MCF 10A (cell line): Measurements from ENCODE around the gene USP28. TPM values are rescaled to one million over a fixed set of nuclear protein-coding genes. Genes with fewer than 3 reads are reported as not detected.

Experiments
- BruUV-seq: library from RNA; stranded (reverse); fragments of 400-500 nt; replicated peaks from 2 replicates; lab custom pipeline; 2021; lab: Mats Ljungman, UMichigan
- CTCF ChIA-PET: fragments of 300-600 bp; sonication (Branson Sonifier 250); formaldehyde crosslinking; extraction: SDS; loops from one replicate; lab custom pipeline; 2021; ENCODE audit warnings: antibody characterized with exemption, inconsistent platforms; lab: Yijun Ruan, JAX
- POLR2A ChIA-PET: fragments of 300-600, 350-650 bp; sonication (Branson Sonifier 250); formaldehyde crosslinking; extraction: SDS; loops from one replicate; lab custom pipeline; 2020; ENCODE audit warnings: antibody characterized with exemption, inconsistent platforms; lab: Yijun Ruan, JAX
- DNase-seq: peaks from one replicate; pipeline ENCODE4 v3.0.0-alpha.2; 2018; ENCODE audit not compliant: unreplicated experiment
- H3K27ac Mint-ChIP-seq: one replicate; pipeline ENCODE4 v1.8.0; 2022; ENCODE audit warnings: mild to moderate bottlenecking, low read depth, mixed read lengths; ENCODE audit not compliant: unreplicated experiment
- H3K27me3 Mint-ChIP-seq: one replicate; pipeline ENCODE4 v1.8.0; 2022; ENCODE audit warnings: mixed read lengths; ENCODE audit not compliant: insufficient read depth, unreplicated experiment
- H3K36me3 Mint-ChIP-seq: one replicate; pipeline ENCODE4 v1.8.0; 2022; ENCODE audit warnings: mild to moderate bottlenecking, moderate library complexity, mixed read lengths; ENCODE audit not compliant: insufficient read depth, unreplicated experiment
- H3K4me1 Mint-ChIP-seq: one replicate; pipeline ENCODE4 v1.8.0; 2022; ENCODE audit warnings: mixed read lengths; ENCODE audit not compliant: insufficient read depth, unreplicated experiment
- H3K4me3 Mint-ChIP-seq: one replicate; pipeline ENCODE4 v1.8.0; 2022; ENCODE audit warnings: mild to moderate bottlenecking, moderate library complexity, mixed read lengths; ENCODE audit not compliant: unreplicated experiment
- H3K9me3 Mint-ChIP-seq: one replicate; pipeline ENCODE4 v1.8.0; 2022; ENCODE audit warnings: mixed read lengths; ENCODE audit not compliant: unreplicated experiment
- intact Hi-C: fragments of 100-400 bp; cut with micrococcal nuclease; formaldehyde crosslinking; loops from 2 replicates; pipeline ENCODE4 v1.14.1; 2022
- total RNA-seq: library from RNA; stranded (reverse); gene quantifications from 2 replicates; pipeline ENCODE4 v1.2.3, GENCODE V29; 2022
- TF ChIP-seq, protein P1 (sequence below): fragments of 200-600 bp; IDR thresholded peaks from one replicate; pipeline ENCODE4 v1.8.0; 2022; ENCODE audit warnings: antibody characterized with exemption, mild to moderate bottlenecking; ENCODE audit not compliant: unreplicated experiment

USP28 gene
- total RNA-seq, 1 experiment from 2014 or later = 17.2 TPM

DNA sequence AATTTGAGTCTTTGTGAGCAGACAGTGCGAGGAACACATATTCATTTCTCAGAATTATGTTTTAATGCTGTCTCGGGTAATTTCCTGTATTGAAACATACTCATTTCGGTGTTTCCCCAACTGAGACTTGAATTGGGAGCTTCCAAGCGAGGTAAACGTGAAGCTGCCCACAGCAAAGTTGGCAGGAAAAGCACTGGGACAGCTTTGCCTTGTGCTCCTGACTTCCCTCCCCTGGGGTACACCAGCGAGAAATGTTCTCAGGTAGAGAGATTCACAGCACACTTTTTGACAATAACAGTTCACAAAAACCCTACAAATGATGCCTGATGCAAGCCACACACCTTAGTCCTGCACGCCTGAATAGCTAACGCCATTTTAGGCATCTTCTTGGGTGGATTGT, 32.3 kb upstream of the USP28 start:
- no peak overlapping the region for H3K4me3 Mint-ChIP-seq
- no peaks in the 10 kb centered on the region for H3K36me3 Mint-ChIP-seq
- no peak for DNase-seq
- BruUV-seq = no TSS peak
- peaks cover 63% of the 10 kb centered on the region for H3K27me3 Mint-ChIP-seq
- ChIA-PET CTCF (interaction anchor here (0.5 to 6.2 kb wide), 2 partner anchors 11 to 866 kb away, joined by 3 to 53 read pairs; no protein-coding TSS in a partner anchor), POLR2A (interaction anchor here (1.2 kb wide), 1 partner anchor 253 kb away, joined by 4 read pairs; no protein-coding TSS in a partner anchor)
- H3K9me3 Mint-ChIP-seq = no peaks in the 10 kb centered on the region
- intact Hi-C loops = no loop called here
- no peaks in the 10 kb centered on the region for H3K4me1 Mint-ChIP-seq
- TF ChIP-seq, protein P1, sequence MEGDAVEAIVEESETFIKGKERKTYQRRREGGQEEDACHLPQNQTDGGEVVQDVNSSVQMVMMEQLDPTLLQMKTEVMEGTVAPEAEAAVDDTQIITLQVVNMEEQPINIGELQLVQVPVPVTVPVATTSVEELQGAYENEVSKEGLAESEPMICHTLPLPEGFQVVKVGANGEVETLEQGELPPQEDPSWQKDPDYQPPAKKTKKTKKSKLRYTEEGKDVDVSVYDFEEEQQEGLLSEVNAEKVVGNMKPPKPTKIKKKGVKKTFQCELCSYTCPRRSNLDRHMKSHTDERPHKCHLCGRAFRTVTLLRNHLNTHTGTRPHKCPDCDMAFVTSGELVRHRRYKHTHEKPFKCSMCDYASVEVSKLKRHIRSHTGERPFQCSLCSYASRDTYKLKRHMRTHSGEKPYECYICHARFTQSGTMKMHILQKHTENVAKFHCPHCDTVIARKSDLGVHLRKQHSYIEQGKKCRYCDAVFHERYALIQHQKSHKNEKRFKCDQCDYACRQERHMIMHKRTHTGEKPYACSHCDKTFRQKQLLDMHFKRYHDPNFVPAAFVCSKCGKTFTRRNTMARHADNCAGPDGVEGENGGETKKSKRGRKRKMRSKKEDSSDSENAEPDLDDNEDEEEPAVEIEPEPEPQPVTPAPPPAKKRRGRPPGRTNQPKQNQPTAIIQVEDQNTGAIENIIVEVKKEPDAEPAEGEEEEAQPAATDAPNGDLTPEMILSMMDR = no peak
- no peak overlapping the region for H3K27ac Mint-ChIP-seq

DNA sequence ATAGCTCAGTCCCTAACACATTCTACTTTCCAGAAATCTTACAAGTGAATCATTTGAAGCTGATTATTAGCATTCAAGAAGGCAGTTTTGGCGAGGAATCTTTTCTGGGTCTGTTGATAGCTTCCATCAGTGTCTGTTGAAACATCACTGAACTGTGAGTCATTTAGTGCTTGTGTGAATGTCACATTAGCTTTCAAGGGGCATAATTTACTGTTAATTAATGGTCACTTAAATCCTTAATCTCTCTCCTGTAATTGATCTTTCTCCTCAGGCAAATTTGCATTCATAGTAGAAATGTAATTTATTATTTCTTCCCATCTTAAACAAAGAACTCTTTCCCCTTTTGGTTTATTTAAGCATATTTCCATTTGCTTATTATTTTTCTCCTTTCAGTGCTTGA, 31.8 kb upstream of the USP28 start:
- ChIA-PET CTCF (interaction anchor here (0.5 to 6.2 kb wide), 3 partner anchors 11 to 867 kb away, joined by 3 to 53 read pairs (median 3); no protein-coding TSS in a partner anchor), POLR2A (interaction anchor here (0.8 to 1.2 kb wide), 2 partner anchors 19 to 254 kb away, joined by 3 to 4 read pairs; no protein-coding TSS in a partner anchor)
- Mint-ChIP-seq H3K27ac (no peak overlapping the region), H3K4me1 (no peaks in the 10 kb centered on the region), H3K9me3 (no peaks in the 10 kb centered on the region), H3K27me3 (peaks cover 68% of the 10 kb centered on the region), H3K36me3 (no peaks in the 10 kb centered on the region), H3K4me3 (no peak overlapping the region)
- TF ChIP-seq, protein P1 = no peak
- DNase-seq = no peak
- intact Hi-C loops = no loop called here
- BruUV-seq = no TSS peak

DNA sequence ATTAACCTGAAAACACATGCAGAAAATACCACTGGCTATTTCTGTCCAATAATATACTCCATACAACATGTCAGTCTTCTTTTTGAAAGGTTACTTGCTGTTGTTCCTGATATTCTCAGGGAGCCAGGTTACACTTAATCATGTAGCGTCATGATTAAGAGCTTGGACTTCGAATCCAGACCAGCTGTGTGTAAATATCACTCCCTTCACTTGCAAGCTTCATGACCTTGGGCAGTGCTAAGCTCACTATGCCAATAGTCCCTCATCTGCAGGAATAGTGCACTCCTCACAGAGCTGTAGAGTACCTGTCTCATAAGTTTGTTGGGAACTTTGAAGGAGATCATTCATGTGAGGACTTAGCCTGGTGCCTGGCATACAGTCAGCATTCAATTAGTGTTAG, 31.1 kb upstream of the USP28 start:
- intact Hi-C loops = no loop called here
- Mint-ChIP-seq H3K36me3 (no peaks in the 10 kb centered on the region), H3K9me3 (no peaks in the 10 kb centered on the region), H3K27me3 (peaks cover 74% of the 10 kb centered on the region), H3K4me1 (no peaks in the 10 kb centered on the region), H3K27ac (no peak overlapping the region), H3K4me3 (no peak overlapping the region)
- CTCF ChIA-PET = interaction anchor here (0.5 to 6.2 kb wide), 3 partner anchors 10 to 40 kb away, joined by 3 to 53 read pairs (median 3); no protein-coding TSS in a partner anchor
- no peak for DNase-seq
- TF ChIP-seq, protein P1 = no peak
- no TSS peak for BruUV-seq
- POLR2A ChIA-PET = interaction anchor here (0.8 to 1.2 kb wide), 2 partner anchors 19 to 255 kb away, joined by 3 to 4 read pairs; no protein-coding TSS in a partner anchor

DNA sequence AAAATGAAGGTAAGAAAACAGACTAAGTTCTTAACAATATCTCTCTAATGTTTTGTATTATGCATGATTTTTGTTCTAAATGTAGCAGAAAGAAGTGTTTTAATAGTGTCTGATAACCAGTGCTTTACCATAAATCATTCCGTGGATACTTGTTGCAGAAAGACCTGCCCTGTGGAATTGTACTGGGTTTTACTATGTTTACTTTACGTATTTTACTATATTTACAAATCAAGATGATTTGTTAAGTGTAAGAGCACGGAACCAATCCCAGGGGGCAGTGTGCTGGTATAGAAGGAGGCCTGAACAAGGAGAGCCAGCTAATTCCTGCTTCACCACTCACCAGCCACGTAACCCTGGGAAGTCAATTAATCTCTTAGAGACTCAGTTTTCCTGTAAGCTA, 30.7 kb upstream of the USP28 start:
- peak; percentile 26 for DNase-seq
- no TSS peak for BruUV-seq
- ChIA-PET CTCF (interaction anchor here (0.5 to 6.2 kb wide), 5 partner anchors 9 to 901 kb away, joined by 3 to 53 read pairs (median 3); no protein-coding TSS in a partner anchor), POLR2A (no interaction called here)
- no peaks in the 10 kb centered on the region for H3K4me1 Mint-ChIP-seq
- no peaks in the 10 kb centered on the region for H3K9me3 Mint-ChIP-seq
- H3K27me3 Mint-ChIP-seq = peaks cover 79% of the 10 kb centered on the region
- no peak overlapping the region for H3K4me3 Mint-ChIP-seq
- TF ChIP-seq, protein P1 = no peak
- intact Hi-C loops = no loop called here
- H3K27ac Mint-ChIP-seq = no peak overlapping the region
- H3K36me3 Mint-ChIP-seq = no peaks in the 10 kb centered on the region
